PFSK-1 (cell line): ENCODE results near the gene MYH3.

Experiments
- FOXP2 ChIP-seq: optimal IDR thresholded peaks from 2 replicates; pipeline ENCODE3; 2011; ENCODE audit warnings: borderline replicate concordance, control low read depth, inconsistent platforms; ENCODE audit not compliant: insufficient read depth; ENCODE audit errors: extremely low read length, extremely low read depth
- POLR2AphosphoS5 ChIP-seq: IDR thresholded peaks from 2 replicates; pipeline ENCODE4 v1.6.1; 2012; ENCODE audit warnings: low read depth, mild to moderate bottlenecking, control low read depth, low read length, moderate library complexity
- REST ChIP-seq, 2 experiments: IDR thresholded peaks; 2 replicates each; pipeline versions ENCODE4 v1.6.1 to v1.8.0; 2011 to 2012; ENCODE audit warnings: low read depth in 2 of 2, low read length in 2 of 2, control low read depth in 1 of 2, inconsistent platforms in 1 of 2, mild to moderate bottlenecking in 1 of 2, moderate library complexity in 1 of 2; ENCODE audit not compliant: insufficient read depth in 1 of 2
- SIN3A ChIP-seq: IDR thresholded peaks from 2 replicates; pipeline ENCODE4 v1.6.1; 2012; ENCODE audit warnings: mild to moderate bottlenecking, low read length, moderate library complexity, borderline replicate concordance; ENCODE audit not compliant: insufficient read depth
- TAF1 ChIP-seq: IDR thresholded peaks from 2 replicates; pipeline ENCODE4 v1.6.1; 2012; ENCODE audit warnings: low read length, control low read depth, borderline replicate concordance; ENCODE audit not compliant: insufficient read depth

The MYH3 gene

DNA sequence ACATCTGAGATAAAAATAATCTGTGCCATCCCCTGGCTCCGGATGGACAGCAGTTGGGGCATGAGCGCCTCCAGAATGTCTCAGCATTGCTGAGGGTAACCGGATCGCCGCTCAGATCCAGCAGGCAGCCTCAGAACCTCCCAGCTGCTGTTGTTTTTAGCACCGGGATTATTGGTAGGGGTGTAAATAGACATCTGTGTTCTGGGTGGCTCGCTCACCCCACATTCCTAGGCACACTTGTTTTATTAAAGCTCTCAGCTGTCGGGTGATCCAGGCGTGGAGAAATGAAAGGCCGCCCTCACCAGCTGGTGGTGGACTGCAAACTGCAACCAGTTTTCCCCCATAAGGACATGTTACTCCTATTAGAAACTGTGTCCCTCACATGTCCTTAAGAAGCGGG lies 32.1 kb downstream of the MYH3 start:
- TF ChIP-seq FOXP2 (no peak), POLR2AphosphoS5 (no peak), TAF1 (no peak)

DNA sequence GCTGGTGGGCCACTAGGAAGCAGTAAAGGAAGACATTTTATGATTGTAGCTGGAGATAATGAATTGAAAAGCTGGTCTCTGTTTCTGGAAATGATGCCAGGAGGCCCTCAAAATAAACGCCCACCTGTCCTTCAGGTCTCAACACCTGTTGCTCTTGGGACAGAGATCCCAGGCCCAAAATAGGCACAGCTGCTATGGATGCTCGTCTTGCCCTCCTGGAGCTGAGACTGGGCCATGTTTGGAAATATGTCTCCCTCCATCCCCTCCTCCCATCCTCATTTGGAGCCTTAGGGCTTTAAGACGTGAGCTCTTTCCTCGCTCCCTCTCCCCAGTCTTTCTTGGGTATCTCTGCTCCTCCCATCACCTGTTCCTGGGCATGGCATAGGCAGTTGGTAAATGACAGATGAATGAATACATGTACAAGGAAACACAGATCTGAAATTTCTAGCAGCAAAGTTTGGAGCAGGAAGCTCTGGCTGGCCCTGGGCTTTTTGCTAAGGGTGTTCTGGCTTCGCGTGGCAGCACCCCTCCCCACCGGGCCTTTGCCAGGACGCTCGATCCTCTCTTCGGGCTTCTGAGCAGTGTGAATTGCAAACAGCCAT lies 33.3 kb downstream of the MYH3 start:
- no peak for TF ChIP-seq TAF1
- no peak for TF ChIP-seq FOXP2

- no peak for TF ChIP-seq FOXP2
- no peak for TF ChIP-seq POLR2AphosphoS5
- no peak for TF ChIP-seq REST (IDR thresholded peaks at IDR 0.05; ENCODE audit: insufficient read depth in 1 of 2, low read depth in 2 of 2, low read length in 2 of 2)
- no peak for TF ChIP-seq SIN3A
- no peak for TF ChIP-seq TAF1
Observed at GRCh38 chr17:10622617-10623485, 34.3 kb downstream of the MYH3 start.

DNA sequence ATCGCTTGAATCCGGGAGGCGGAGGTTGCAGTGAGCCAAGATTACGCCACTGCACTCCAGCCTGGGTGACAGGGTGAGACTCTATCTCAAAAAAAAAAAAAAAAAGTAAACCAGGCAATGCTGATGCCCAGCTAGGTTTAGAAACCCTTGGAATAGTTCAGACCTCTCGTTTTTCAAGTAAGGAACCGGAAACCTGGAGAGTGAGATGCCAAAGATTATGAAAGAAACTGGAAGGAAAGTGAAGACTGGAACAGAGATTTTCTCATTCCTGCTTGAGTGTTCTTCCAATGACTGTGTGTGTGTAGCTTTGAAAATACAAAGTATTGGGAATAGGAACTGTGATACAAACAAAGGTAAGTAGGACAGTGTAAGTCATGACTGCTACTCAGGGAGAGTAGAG lies 35.7 kb downstream of the MYH3 start:
- no peak for TF ChIP-seq TAF1
- TF ChIP-seq REST (IDR thresholded peaks at IDR 0.05; ENCODE audit: insufficient read depth in 1 of 2, low read depth in 2 of 2, low read length in 2 of 2) = no peak
- TF ChIP-seq FOXP2 = no peak
- no peak for TF ChIP-seq POLR2AphosphoS5

GRCh38 chr17:10620823-10621222 lies 36.3 kb downstream of the MYH3 start:
- no peak for TF ChIP-seq POLR2AphosphoS5
- no peak for TF ChIP-seq FOXP2
- no peak for TF ChIP-seq SIN3A
- no peak for TF ChIP-seq REST (IDR thresholded peaks at IDR 0.05; ENCODE audit: insufficient read depth in 1 of 2, low read depth in 2 of 2, low read length in 2 of 2)
- TF ChIP-seq TAF1 = no peak

DNA sequence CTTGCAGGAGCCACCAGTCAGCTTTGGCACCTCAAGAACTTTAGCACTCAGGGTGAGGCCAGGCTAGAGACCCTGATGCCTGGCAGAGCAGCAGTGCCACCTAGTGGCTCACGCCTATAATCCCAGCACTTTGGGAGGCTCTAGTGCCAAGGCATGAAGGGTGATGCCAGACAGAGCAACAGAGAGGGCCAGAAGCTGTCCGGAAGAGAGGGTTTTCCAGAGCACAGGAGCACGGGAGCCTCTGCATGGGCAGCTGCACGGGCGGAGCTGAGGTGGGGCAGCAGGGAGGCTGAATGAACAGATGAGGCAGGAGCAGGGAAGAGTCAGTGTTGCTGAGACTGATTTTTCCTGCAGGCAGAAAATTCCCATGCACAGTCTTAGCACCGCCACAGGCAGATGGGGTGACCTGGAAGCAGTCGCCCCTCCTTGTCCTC lies 38.9 kb downstream of the MYH3 start:
- no peak for TF ChIP-seq SIN3A
- no peak for TF ChIP-seq POLR2AphosphoS5
- TF ChIP-seq FOXP2 = no peak
- no peak for TF ChIP-seq REST (IDR thresholded peaks at IDR 0.05; ENCODE audit: insufficient read depth in 1 of 2, low read depth in 2 of 2, low read length in 2 of 2)
- TF ChIP-seq TAF1 = no peak
